Raji (cell line): ENCODE data around the gene TP53I3.

ENCODE experiments used
- POLR2A ChIP-seq: IDR thresholded peaks from 2 replicates; pipeline ENCODE4 v1.6.1; 2011; ENCODE audit warnings: low read depth, low read length, control low read depth; ENCODE audit not compliant: insufficient read depth

The TP53I3 gene

GRCh38 chr2:24075915-24076848 is 8.5 kb downstream of the TP53I3 start, which contains the start of gene SF3B6:
TSS of gene SF3B6 (minus strand) at chr2:24076326. CDS start at chr2:24076229, 97 bp downstream.
- peak; percentile 97 for TF ChIP-seq POLR2A

DNA sequence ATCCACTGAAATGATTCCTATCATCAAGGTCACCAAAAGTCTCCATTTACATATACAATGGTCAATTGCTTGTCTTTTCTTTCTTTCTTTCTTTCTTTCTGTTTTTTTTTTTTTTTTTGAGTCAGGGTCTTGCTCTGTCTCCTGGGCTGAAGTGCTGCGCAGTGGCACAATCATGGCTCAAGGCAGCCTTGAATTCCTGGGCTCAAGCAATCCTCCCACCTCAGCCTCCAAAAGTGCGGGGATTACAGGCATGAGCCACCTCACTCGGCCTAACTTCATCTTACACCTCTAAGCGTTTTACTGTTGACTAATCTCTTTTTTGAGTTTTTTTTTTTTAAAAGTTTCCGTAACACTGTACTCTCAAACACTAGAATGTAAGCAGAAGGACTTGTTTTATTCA is 9.4 kb downstream of the TP53I3 start:
- TF ChIP-seq POLR2A: no peak

- TF ChIP-seq POLR2A: no peak
Measured at GRCh38 chr2:24073816-24074215, 10.8 kb downstream of the TP53I3 start.

DNA sequence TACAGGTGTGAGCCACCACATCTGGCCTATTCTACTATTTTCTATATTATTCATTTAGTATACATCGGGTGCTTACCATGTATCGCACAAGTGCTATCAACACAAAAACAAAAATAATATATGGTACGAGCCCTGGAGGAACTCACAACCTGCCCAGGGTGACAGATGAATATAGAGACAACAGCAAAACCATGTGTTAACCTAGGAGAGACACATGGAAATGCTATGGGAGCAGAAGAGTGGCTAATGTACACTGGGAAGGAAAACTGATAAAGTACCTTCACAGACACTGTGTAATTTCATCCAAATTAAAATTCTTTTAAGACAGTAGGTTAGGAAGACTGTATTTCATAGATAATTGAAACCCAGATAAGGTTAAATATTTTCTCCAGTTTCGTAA is 12.4 kb downstream of the TP53I3 start:
- TF ChIP-seq POLR2A: no peak

- TF ChIP-seq POLR2A: no peak
Measured at GRCh38 chr2:24065341-24065740, 19.3 kb downstream of the TP53I3 start.

- TF ChIP-seq POLR2A: no peak
Measured at GRCh38 chr2:24058564-24059271, 25.9 kb downstream of the TP53I3 start.

- TF ChIP-seq POLR2A: no peak
Measured at GRCh38 chr2:24055750-24056149, 28.9 kb downstream of the TP53I3 start.

GRCh38 chr2:24054366-24055010 is 30.1 kb downstream of the TP53I3 start:
- no peak for TF ChIP-seq POLR2A

GRCh38 chr2:24052951-24053350 is 31.7 kb downstream of the TP53I3 start:
- TF ChIP-seq POLR2A: no peak

DNA sequence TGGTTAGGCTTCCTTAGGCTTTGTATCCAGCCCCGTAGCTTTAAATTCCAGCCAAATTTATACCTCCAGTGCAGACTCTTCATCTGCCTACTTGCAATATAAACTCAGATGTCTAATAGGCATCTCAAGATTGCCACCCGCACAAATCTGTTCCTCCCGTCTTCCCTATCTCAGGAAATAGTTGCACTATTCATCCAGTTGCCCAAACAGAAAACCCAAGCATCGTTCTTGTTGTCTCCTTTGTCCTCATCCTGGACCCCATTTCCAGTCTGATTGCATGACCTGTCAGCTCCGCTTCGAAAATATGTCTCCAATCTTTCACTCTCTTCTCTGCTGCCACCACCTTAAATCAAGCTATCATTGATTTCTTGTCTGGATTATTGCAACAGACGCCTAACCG is 32.8 kb downstream of the TP53I3 start:
- TF ChIP-seq POLR2A: no peak

DNA sequence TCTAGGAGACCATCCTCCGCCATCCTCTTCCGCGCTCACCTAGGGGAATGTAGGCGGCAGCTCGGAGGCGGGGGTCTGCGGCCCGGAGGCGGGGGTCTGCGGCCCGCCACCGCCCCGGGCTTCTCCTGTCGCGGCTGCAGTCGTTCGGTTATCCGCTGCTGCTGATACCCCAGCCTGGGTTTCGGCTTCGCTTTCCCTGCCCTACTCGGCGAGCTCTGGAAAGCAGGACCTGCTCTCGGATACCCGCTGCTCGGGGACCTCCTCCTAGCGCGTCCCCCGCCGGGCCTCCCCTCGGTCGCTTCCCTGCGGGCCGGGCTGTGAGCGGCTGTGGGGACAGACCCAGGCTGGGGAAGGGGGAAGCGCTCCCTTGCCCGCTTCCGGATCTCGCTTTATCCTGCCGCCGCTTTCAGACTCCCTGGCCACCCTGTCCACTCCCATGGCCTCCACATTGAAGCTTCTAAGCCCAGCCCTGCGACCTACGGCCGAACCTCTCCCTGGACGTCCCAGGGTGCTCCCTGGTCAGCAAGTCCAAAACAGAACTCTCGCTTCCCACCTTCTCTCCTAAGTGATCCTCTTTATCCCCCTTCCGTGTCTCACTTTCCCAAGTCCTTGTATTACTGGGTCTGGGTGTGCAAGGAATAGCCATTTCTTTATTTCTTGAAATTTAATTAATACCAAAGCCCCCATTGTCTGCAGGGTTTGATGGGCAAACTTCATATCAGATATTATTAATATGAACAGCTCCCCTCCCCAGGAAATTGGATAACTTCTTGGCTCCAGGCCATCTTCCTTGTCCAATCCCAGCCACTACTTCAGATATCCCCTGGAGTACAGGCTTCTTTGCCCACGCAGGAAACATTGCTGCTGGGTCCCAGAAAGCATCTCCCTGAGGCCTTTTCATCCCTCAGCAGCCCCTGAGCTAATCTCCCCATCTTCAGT is 34.3 kb downstream of the TP53I3 start:
- no peak for TF ChIP-seq POLR2A

- peak; percentile 34; the same call in 1 of the 2 replicates for TF ChIP-seq POLR2A
Measured at GRCh38 chr2:24049485-24050021, 35.1 kb downstream of the TP53I3 start, which contains the start of gene FKBP1B. TSS of gene FKBP1B (plus strand) at chr2:24049741. CDS start at chr2:24049850, 109 bp downstream.

GRCh38 chr2:24048769-24049484 is 35.7 kb downstream of the TP53I3 start:
- TF ChIP-seq POLR2A: peak; percentile 7; the same call in 1 of the 2 replicates
